ENCODE measurements around the gene ATP12A.
A peak's percentile ranks its signal among the peaks of the same experiment; 100 is the strongest.

Gene ATP12A

GRCh38 chr13:24694907-24695306 is 14.7 kb downstream of the ATP12A start:
- TF ChIP-seq CTCF (IDR thresholded peaks at IDR 0.05), result no peak
- no peak overlapping the region for H3K4me3 ChIP-seq
- H3K27ac ChIP-seq, result no peak overlapping the region
- no peak for DNase-seq (ENCODE audit: low spot score)

GRCh38 chr13:24698686-24699085 is 18.5 kb downstream of the ATP12A start:
- Histone ChIP-seq H3K27ac (no peak overlapping the region), H3K4me3 (no peak overlapping the region)
- no peak for DNase-seq (ENCODE audit: low spot score)
- no peak for TF ChIP-seq CTCF (IDR thresholded peaks at IDR 0.05)

GRCh38 chr13:24699541-24699940 is 19.3 kb downstream of the ATP12A start:
- no peak for TF ChIP-seq CTCF (IDR thresholded peaks at IDR 0.05)
- no peak overlapping the region for H3K4me3 ChIP-seq
- no peak for DNase-seq (ENCODE audit: low spot score)
- no peak overlapping the region for H3K27ac ChIP-seq

- H3K27ac ChIP-seq, result no peak overlapping the region
- no peak overlapping the region for H3K4me3 ChIP-seq
- no peak for TF ChIP-seq CTCF (IDR thresholded peaks at IDR 0.05)
- DNase-seq (ENCODE audit: low spot score), result no peak
These were observed 20.3 kb downstream of the ATP12A start for GRCh38 chr13:24700539-24700938.

GRCh38 chr13:24706886-24707585 is 26.8 kb downstream of the ATP12A start:
- Histone ChIP-seq H3K27ac (no peak overlapping the region), H3K4me3 (no peak overlapping the region)
- TF ChIP-seq CTCF (IDR thresholded peaks at IDR 0.05), result no peak
- no peak for DNase-seq (ENCODE audit: low spot score)

GRCh38 chr13:24709186-24709913 is 29.1 kb downstream of the ATP12A start:
- DNase-seq (ENCODE audit: low spot score), result no peak
- Histone ChIP-seq H3K4me3 (no peak overlapping the region), H3K27ac (no peak overlapping the region)
- no peak for TF ChIP-seq CTCF (IDR thresholded peaks at IDR 0.05)

- TF ChIP-seq CTCF (IDR thresholded peaks at IDR 0.05), result no peak
- Histone ChIP-seq H3K4me3 (no peak overlapping the region), H3K27ac (peak overlapping the region in 1 of 2 donors; percentile 7)
- no peak for DNase-seq (ENCODE audit: low spot score)
These were observed 32.8 kb downstream of the ATP12A start for GRCh38 chr13:24713022-24713421.

All from coronary artery (tissue), 2 donors.